ENCODE data around the gene FYB2. TPM values are rescaled to one million over a fixed set of nuclear protein-coding genes. Genes with fewer than 3 reads are reported as not detected.

Gene FYB2
- total RNA-seq, 1 experiment from 2014 or later = 0.48 TPM

- H2AFZ ChIP-seq (ENCODE audit: low read length) = no peak overlapping the region
- H4K5ac ChIP-seq (ENCODE audit: insufficient read length, low read depth, low read length) = no peak overlapping the region
- no peak overlapping the region for H2BK120ac ChIP-seq (ENCODE audit: low read depth, low read length, poor library complexity, severe bottlenecking)
- H2AK5ac ChIP-seq (ENCODE audit: insufficient read length, low read length) = no peak overlapping the region
- H3K4me1 ChIP-seq (ENCODE audit: insufficient read depth, low read length) = peaks cover 2% of the 10 kb centered on the region
- H2BK15ac ChIP-seq (ENCODE audit: low read depth, low read length) = no peak overlapping the region
- H4K20me1 ChIP-seq (ENCODE audit: control insufficient read depth, insufficient read depth, insufficient read length) = no peaks in the 10 kb centered on the region
- H3K79me2 ChIP-seq (ENCODE audit: insufficient read depth, low read length) = no peaks in the 10 kb centered on the region
- no peak overlapping the region for H3T11ph ChIP-seq (ENCODE audit: low read length)
- no peaks in the 10 kb centered on the region for H3K9me3 ChIP-seq (ENCODE audit: control insufficient read depth, low read depth, low read length)
- H2BK20ac ChIP-seq (ENCODE audit: low read depth, low read length, poor library complexity, severe bottlenecking) = no peak overlapping the region
- TF ChIP-seq, protein P1, sequence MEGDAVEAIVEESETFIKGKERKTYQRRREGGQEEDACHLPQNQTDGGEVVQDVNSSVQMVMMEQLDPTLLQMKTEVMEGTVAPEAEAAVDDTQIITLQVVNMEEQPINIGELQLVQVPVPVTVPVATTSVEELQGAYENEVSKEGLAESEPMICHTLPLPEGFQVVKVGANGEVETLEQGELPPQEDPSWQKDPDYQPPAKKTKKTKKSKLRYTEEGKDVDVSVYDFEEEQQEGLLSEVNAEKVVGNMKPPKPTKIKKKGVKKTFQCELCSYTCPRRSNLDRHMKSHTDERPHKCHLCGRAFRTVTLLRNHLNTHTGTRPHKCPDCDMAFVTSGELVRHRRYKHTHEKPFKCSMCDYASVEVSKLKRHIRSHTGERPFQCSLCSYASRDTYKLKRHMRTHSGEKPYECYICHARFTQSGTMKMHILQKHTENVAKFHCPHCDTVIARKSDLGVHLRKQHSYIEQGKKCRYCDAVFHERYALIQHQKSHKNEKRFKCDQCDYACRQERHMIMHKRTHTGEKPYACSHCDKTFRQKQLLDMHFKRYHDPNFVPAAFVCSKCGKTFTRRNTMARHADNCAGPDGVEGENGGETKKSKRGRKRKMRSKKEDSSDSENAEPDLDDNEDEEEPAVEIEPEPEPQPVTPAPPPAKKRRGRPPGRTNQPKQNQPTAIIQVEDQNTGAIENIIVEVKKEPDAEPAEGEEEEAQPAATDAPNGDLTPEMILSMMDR (conservative IDR thresholded peaks at IDR 0.05) = no peak
- no peak overlapping the region; a peak in 1 of 7 replicates for H3K27ac Mint-ChIP-seq
- H3K56ac ChIP-seq (ENCODE audit: insufficient read length, low read depth, low read length) = no peak overlapping the region
- H3K18ac ChIP-seq (ENCODE audit: insufficient read length, low read depth, low read length) = no peak overlapping the region
- no peak overlapping the region for H3K14ac ChIP-seq (ENCODE audit: insufficient read depth, low read length)
- H3K4ac ChIP-seq (ENCODE audit: low read depth, low read length) = no peak overlapping the region
- H3K27me3 Mint-ChIP-seq (ENCODE audit: low read depth) = peaks cover 14% of the 10 kb centered on the region
- no peak overlapping the region for H3K23ac ChIP-seq (ENCODE audit: insufficient read length, low read depth, low read length)
- H4K91ac ChIP-seq (ENCODE audit: insufficient read length, low read depth, low read length) = no peak overlapping the region
- no peak overlapping the region for H3K4me3 Mint-ChIP-seq
- H3K36me3 Mint-ChIP-seq (ENCODE audit: insufficient read depth in 1 of 3, low read depth in 3 of 3) = no peaks in the 10 kb centered on the region
- H3K27me3 ChIP-seq (ENCODE audit: insufficient read depth, low read length) = no peaks in the 10 kb centered on the region; the same call in 1 of the 2 replicates
- no peak for DNase-seq
- H3K27ac ChIP-seq (ENCODE audit: insufficient read length, low read depth, low read length) = no peak overlapping the region
- no peak overlapping the region for H3K4me2 ChIP-seq (ENCODE audit: insufficient read depth, insufficient read length, low read length)
- no peaks in the 10 kb centered on the region for H3K9me3 Mint-ChIP-seq
- H3K23me2 ChIP-seq (ENCODE audit: insufficient read length, low read depth, low read length, poor library complexity, severe bottlenecking) = no peaks in the 10 kb centered on the region
- no CpG with 5 or more reads among the region's 5 CpGs for WGBS (ENCODE audit: extremely low coverage, insufficient read length, low lambda C conversion rate)
- no peak overlapping the region for H3K9ac ChIP-seq (ENCODE audit: extremely low read depth, insufficient read length, low read length)
- no peaks in the 10 kb centered on the region for H3K79me1 ChIP-seq (ENCODE audit: insufficient read depth, low read depth, low read length, poor library complexity, severe bottlenecking)
- H3K4me1 Mint-ChIP-seq = peaks cover 19% of the 10 kb centered on the region in 2 experiments
- no peak overlapping the region for H2BK12ac ChIP-seq (ENCODE audit: insufficient read length, low read depth, low read length)
- no peak overlapping the region for H4K8ac ChIP-seq (replicated peaks; ENCODE audit: insufficient read length, low read depth, low read length)
- no peak overlapping the region for H2BK5ac ChIP-seq (ENCODE audit: insufficient read length, low read length)
Observed at GRCh38 chr1:56797065-56797685, 22.0 kb downstream of the FYB2 start.

Measured in H9 (cell line).